B cell (primary cell): ENCODE data around the gene ASIP. TPM values are rescaled to one million over a fixed set of nuclear protein-coding genes. Genes with fewer than 3 reads are reported as not detected.

ENCODE experiments used
- ATAC-seq: fragments of 200-7000 bp; cut with Tn5 transposase; one replicate; pipeline ENCODE4 v1.10.0; 2021; ENCODE audit warnings: low read depth, mild to moderate bottlenecking, moderate number of reproducible peaks, moderate library complexity
- CTCF ChIA-PET: fragments of 350-600 bp; sonication (Branson Sonifier 250); formaldehyde crosslinking; loops from one replicate; lab custom pipeline; 2021; ENCODE audit warnings: antibody characterized with exemption, inconsistent platforms; lab: Charles Lee
- POLR2A ChIA-PET: fragments of 350-600 bp; sonication (Branson Sonifier 250); formaldehyde crosslinking; loops from one replicate; lab custom pipeline; 2021; ENCODE audit warnings: antibody characterized with exemption; lab: Charles Lee
- DNase-seq: peaks from one replicate; pipeline ENCODE4 v3.0.0; 2013
- H2AFZ ChIP-seq: 2 replicates; pipeline ENCODE4 v1.6.1; 2012; ENCODE audit warnings: mild to moderate bottlenecking, low read depth, low read length; ENCODE audit not compliant: insufficient read depth, poor library complexity, severe bottlenecking
- H3K27ac ChIP-seq, 2 donors: 1 replicate in 1 of 2; 2 replicates in 1 of 2; pipeline ENCODE4 v1.5.1; 2012 to 2013; ENCODE audit warnings: low read length in 2 of 2, mild to moderate bottlenecking in 2 of 2, moderate library complexity in 1 of 2
- H3K27me3 ChIP-seq, 4 experiments: fragments of 200-600 bp in 1 of 4; sonication (generic) in 1 of 4; replicated peaks in 1 of 4; 1 replicate in 2 of 4; 2 replicates in 2 of 4; pipeline versions ENCODE4 v1.6.1 to v1.7.0; 2013 to 2016; ENCODE audit warnings: low read length in 3 of 4, mild to moderate bottlenecking in 2 of 4, mixed read lengths in 1 of 4, moderate library complexity in 1 of 4; ENCODE audit not compliant: insufficient read depth in 4 of 4, control insufficient read depth in 3 of 4; ENCODE audit errors: control extremely low read depth in 1 of 4
- H3K36me3 ChIP-seq, 2 experiments: replicated peaks in 1 of 2; 1 replicate in 1 of 2; 2 replicates in 1 of 2; pipeline versions ENCODE4 v1.6.1 to v1.7.1; 2013; ENCODE audit warnings: low read length in 1 of 2; ENCODE audit not compliant: insufficient read depth in 2 of 2, control insufficient read depth in 1 of 2; ENCODE audit errors: control extremely low read depth in 1 of 2, extremely low read depth in 1 of 2
- H3K4me1 ChIP-seq, 2 donors: fragments of 200-600 bp in 1 of 2; sonication (generic) in 1 of 2; 1 replicate in 1 of 2; 2 replicates in 1 of 2; pipeline versions ENCODE4 v1.5.1 to v1.6.1; 2013 to 2017; ENCODE audit warnings: low read length in 2 of 2; ENCODE audit not compliant: control insufficient read depth in 2 of 2, insufficient read depth in 2 of 2
- H3K4me2 ChIP-seq: replicated peaks from 2 replicates; pipeline ENCODE3; 2012; ENCODE audit warnings: mild to moderate bottlenecking, low read depth, low read length; ENCODE audit not compliant: poor library complexity, severe bottlenecking
- H3K4me3 ChIP-seq, 5 experiments: fragments of 200-600 bp in 1 of 5; sonication (generic) in 1 of 5; 1 replicate in 3 of 5; 2 replicates in 2 of 5; pipeline versions ENCODE4 v1.5.1 to v1.7.0; 2011 to 2016; ENCODE audit warnings: low read length in 4 of 5, mild to moderate bottlenecking in 4 of 5, low read depth in 2 of 5, control low read depth in 1 of 5, moderate library complexity in 1 of 5; ENCODE audit not compliant: insufficient read depth in 1 of 5; ENCODE audit errors: control extremely low read depth in 1 of 5, extremely low read depth in 1 of 5
- H3K79me2 ChIP-seq: fragments of 200-600 bp; sonication (generic); one replicate; pipeline ENCODE4 v1.6.0; 2016; ENCODE audit warnings: low read length; ENCODE audit not compliant: control insufficient read depth, insufficient read depth
- H3K9ac ChIP-seq: fragments of 200-600 bp; sonication (generic); 2 replicates; pipeline ENCODE4 v1.6.1; 2017; ENCODE audit warnings: mild to moderate bottlenecking, low read length, moderate library complexity
- H3K9me3 ChIP-seq, 3 donors: one replicate each; pipeline versions ENCODE4 v1.6.1 to v1.7.1; 2013; ENCODE audit warnings: low read length in 2 of 3; ENCODE audit not compliant: control insufficient read depth in 2 of 3, insufficient read depth in 1 of 3; ENCODE audit errors: control extremely low read depth in 1 of 3
- H4K20me1 ChIP-seq: 2 replicates; pipeline ENCODE4 v1.6.0; 2012; ENCODE audit warnings: mild to moderate bottlenecking, low read length; ENCODE audit not compliant: insufficient read depth, control insufficient read depth, poor library complexity, severe bottlenecking
- H3K27ac Mint-ChIP-seq: one replicate; pipeline ENCODE4 v1.8.0; 2021; ENCODE audit warnings: mixed read lengths
- H3K27me3 Mint-ChIP-seq: one replicate; pipeline ENCODE4 v1.8.0; 2021; ENCODE audit warnings: mixed read lengths
- H3K4me1 Mint-ChIP-seq: one replicate; pipeline ENCODE4 v1.8.0; 2021; ENCODE audit warnings: mixed read lengths
- H3K4me3 Mint-ChIP-seq: one replicate; pipeline ENCODE4 v1.8.0; 2021; ENCODE audit warnings: mixed read lengths
- H3K9me3 Mint-ChIP-seq: one replicate; pipeline ENCODE4 v1.8.0; 2022; ENCODE audit warnings: mixed read lengths; ENCODE audit not compliant: insufficient read depth
- CTCF ChIP-seq: fragments of 200-600 bp; IDR thresholded peaks from one replicate; pipeline ENCODE4 v1.8.0; 2022; ENCODE audit warnings: antibody characterized with exemption, mild to moderate bottlenecking
- EZH2 ChIP-seq: IDR thresholded peaks from 2 replicates; pipeline ENCODE4 v1.6.1; 2012; ENCODE audit warnings: borderline replicate concordance, low read depth, mild to moderate bottlenecking, moderate library complexity, low read length; ENCODE audit not compliant: insufficient read depth, poor library complexity, severe bottlenecking
- WGBS: methylation state at CpG from one replicate; pipeline ENCODE4 v1.1.5; 2013; ENCODE audit warnings: missing lambda C conversion rate; ENCODE audit not compliant: insufficient coverage; 5-methylcytosine and 5-hydroxymethylcytosine counted together
- intact Hi-C: fragments of 100-400 bp; cut with micrococcal nuclease; formaldehyde crosslinking; loops from one replicate; pipeline ENCODE4 v1.10.0; 2022
- polyA plus RNA-seq: library from polyadenylated mRNA; depleted of rRNA; stranded (reverse); fragments of >200 nt; gene quantifications from 2 replicates; pipeline ENCODE4 v1.2.3, GENCODE V29; 2012
- total RNA-seq, 2 donors: library from RNA; stranded (reverse); fragments of 120-200 nt in 1 of 2; gene quantifications; 1 replicate in 1 of 2; 2 replicates in 1 of 2; pipeline versions ENCODE4 v1.2.3 to v1.2.4, GENCODE V29; 2013 to 2022

Gene ASIP
- total and polyA plus RNA-seq, 2 donors (not counting 1 experiment from before 2014, with no cell fraction given) = 0.24 TPM; not detected in 1

DNA sequence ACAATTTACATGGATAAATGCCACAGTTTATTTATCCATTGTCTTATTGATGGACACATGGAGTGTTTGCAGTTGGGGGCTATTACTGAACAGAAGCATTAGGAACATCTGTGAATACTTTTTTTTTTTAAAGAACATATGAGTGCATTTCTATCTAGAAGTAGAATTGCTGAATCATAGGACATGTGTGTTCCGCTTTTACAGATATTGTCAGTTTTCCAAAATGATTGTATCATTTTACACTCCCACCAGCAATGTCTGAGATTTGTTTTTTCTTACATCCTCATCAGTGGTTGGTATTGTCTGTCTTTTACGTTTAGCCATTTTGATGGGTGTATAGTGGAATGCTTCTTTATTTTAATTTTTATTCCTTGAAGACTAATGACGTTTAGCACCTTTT, 42.0 kb upstream of the ASIP start:
- H3K4me1 ChIP-seq = no peaks in the 10 kb centered on the region
- DNase-seq (no peak), ATAC-seq (no peak)
- no peak overlapping the region for H3K4me3 Mint-ChIP-seq
- no peaks in the 10 kb centered on the region for H3K4me1 Mint-ChIP-seq
- H3K4me3 ChIP-seq = no peak overlapping the region
- WGBS = no CpG with 5 or more reads among the region's 3 CpGs
- H2AFZ ChIP-seq = no peak overlapping the region
- H3K27me3 ChIP-seq = no peaks in the 10 kb centered on the region
- H3K27ac Mint-ChIP-seq = no peak overlapping the region
- TF ChIP-seq CTCF (no peak), EZH2 (no peak)
- peaks cover 24% of the 10 kb centered on the region for H3K27me3 Mint-ChIP-seq
- no peaks in the 10 kb centered on the region for H3K9me3 Mint-ChIP-seq
- no peak overlapping the region for H3K9ac ChIP-seq
- intact Hi-C loops = no loop called here
- H3K9me3 ChIP-seq = no peaks in the 10 kb centered on the region
- no peaks in the 10 kb centered on the region for H4K20me1 ChIP-seq
- H3K79me2 ChIP-seq = no peaks in the 10 kb centered on the region
- CTCF ChIA-PET = no interaction called here
- POLR2A ChIA-PET = no interaction called here
- H3K36me3 ChIP-seq = no peaks in the 10 kb centered on the region
- H3K4me2 ChIP-seq = no peak overlapping the region
- no peak overlapping the region for H3K27ac ChIP-seq

GRCh38 chr20:34200023-34200422, 41.2 kb upstream of the ASIP start:
- Mint-ChIP-seq H3K9me3 (no peaks in the 10 kb centered on the region), H3K4me1 (no peaks in the 10 kb centered on the region), H3K27ac (no peak overlapping the region), H3K27me3 (peaks cover 18% of the 10 kb centered on the region), H3K4me3 (no peak overlapping the region)
- DNase-seq (no peak), ATAC-seq (no peak)
- CTCF ChIA-PET = interaction anchor here (1.2 to 1.9 kb wide), 2 partner anchors 9 to 113 kb away, joined by 3 to 6 read pairs; no protein-coding TSS in a partner anchor
- Histone ChIP-seq H3K36me3 (no peaks in the 10 kb centered on the region), H3K4me1 (no peaks in the 10 kb centered on the region), H2AFZ (no peak overlapping the region), H3K27ac (no peak overlapping the region), H3K4me2 (no peak overlapping the region), H4K20me1 (no peaks in the 10 kb centered on the region), H3K9me3 (no peaks in the 10 kb centered on the region), H3K4me3 (no peak overlapping the region), H3K9ac (no peak overlapping the region), H3K79me2 (no peaks in the 10 kb centered on the region), H3K27me3 (no peaks in the 10 kb centered on the region)
- intact Hi-C loops = no loop called here
- TF ChIP-seq EZH2 (no peak), CTCF (no peak)
- POLR2A ChIA-PET = no interaction called here
- WGBS = 40% methylated on average over 1 of the region's 2 CpGs
